Effector memory CD4-positive, alpha-beta T cell (primary cell): ENCODE measurements around the gene RNFT2.

ENCODE experiments used
- DNase-seq, 3 donors: peaks; one replicate each; pipeline ENCODE4 v3.0.0-alpha.2; 2020
- H3K27ac ChIP-seq: 2 replicates; pipeline ENCODE4 v1.7.0; 2013; ENCODE audit warnings: mild to moderate bottlenecking, low read length, moderate library complexity; ENCODE audit not compliant: insufficient read depth, poor library complexity, severe bottlenecking
- H3K27me3 ChIP-seq: replicated peaks from 2 replicates; pipeline ENCODE4 v1.7.0; 2013; ENCODE audit warnings: mild to moderate bottlenecking, low read length; ENCODE audit not compliant: insufficient read depth, control insufficient read depth, poor library complexity, severe bottlenecking
- H3K36me3 ChIP-seq: 2 replicates; pipeline ENCODE4 v1.7.0; 2013; ENCODE audit warnings: mild to moderate bottlenecking, low read length, moderate library complexity; ENCODE audit not compliant: control insufficient read depth, insufficient read depth
- H3K4me1 ChIP-seq: 2 replicates; pipeline ENCODE4 v1.7.0; 2013; ENCODE audit warnings: low read length, mild to moderate bottlenecking; ENCODE audit not compliant: control insufficient read depth, insufficient read depth, poor library complexity, severe bottlenecking
- H3K4me3 ChIP-seq: 2 replicates; pipeline ENCODE4 v1.7.0; 2013; ENCODE audit warnings: low read length, low read depth, mild to moderate bottlenecking; ENCODE audit not compliant: insufficient read depth, poor library complexity, severe bottlenecking
- H3K9me3 ChIP-seq: 2 replicates; pipeline ENCODE4 v1.7.0; 2013; ENCODE audit warnings: mild to moderate bottlenecking, low read length, moderate library complexity; ENCODE audit not compliant: control insufficient read depth

The RNFT2 gene

GRCh38 chr12:116892349-116893140 is 154.4 kb downstream of the RNFT2 start:
- H3K27ac ChIP-seq, result no peak overlapping the region
- no peak overlapping the region for H3K4me3 ChIP-seq
- H3K27me3 ChIP-seq, result no peaks in the 10 kb centered on the region
- DNase-seq, result no peak
- no peaks in the 10 kb centered on the region for H3K4me1 ChIP-seq
- no peaks in the 10 kb centered on the region for H3K9me3 ChIP-seq
- no peaks in the 10 kb centered on the region for H3K36me3 ChIP-seq

DNA sequence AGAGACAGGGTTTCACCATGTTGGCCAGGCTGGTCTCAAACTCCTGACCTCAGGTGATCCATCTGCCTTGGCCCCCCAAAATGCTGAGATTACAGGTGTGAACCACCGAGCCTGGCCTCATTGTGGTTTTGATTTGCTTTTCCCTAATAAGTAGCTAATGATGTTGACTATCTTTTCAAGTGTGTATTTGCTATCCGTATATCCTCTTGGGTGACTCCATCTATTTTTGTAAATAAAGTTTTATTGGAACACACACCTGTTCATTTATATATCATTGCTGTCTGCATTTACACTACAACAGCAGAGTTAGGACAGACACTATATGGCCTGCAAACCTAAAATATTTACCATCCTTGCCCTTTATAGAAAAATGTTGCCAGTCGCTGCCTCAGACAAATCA is 156.8 kb downstream of the RNFT2 start:
- DNase-seq, result no peak
- H3K4me1 ChIP-seq, result no peaks in the 10 kb centered on the region
- H3K4me3 ChIP-seq, result no peak overlapping the region
- no peaks in the 10 kb centered on the region for H3K36me3 ChIP-seq
- H3K27ac ChIP-seq, result no peak overlapping the region
- H3K27me3 ChIP-seq, result no peaks in the 10 kb centered on the region
- no peaks in the 10 kb centered on the region for H3K9me3 ChIP-seq

DNA sequence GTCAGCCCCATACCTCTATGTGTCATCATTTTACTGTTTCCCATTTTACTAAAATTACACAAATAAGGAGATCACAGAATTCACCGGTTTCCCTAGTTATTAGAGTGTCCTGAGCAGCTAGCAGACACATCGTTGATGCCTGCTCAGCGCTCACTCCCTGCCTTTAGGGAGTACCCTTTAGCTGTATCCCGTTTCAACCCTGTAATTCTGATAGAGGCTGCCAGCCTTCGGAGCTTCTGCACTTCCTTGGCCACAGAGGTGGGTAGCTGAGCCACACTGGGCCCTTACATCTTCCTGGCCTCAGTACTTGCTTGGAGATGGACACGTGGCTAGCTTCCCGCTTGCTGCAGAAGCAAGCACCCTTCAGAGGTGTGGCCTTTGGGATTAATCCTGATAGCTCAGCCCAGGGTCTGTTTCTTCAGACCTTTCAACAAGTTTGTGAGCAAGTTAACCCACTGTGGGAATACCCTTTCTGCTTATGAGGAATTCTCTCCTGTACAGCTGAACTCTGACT is 158.4 kb downstream of the RNFT2 start:
- no peaks in the 10 kb centered on the region for H3K27me3 ChIP-seq
- H3K27ac ChIP-seq, result no peak overlapping the region
- no peaks in the 10 kb centered on the region for H3K36me3 ChIP-seq

GRCh38 chr12:116897476-116897875 is 159.4 kb downstream of the RNFT2 start:
- Histone ChIP-seq H3K9me3 (no peaks in the 10 kb centered on the region), H3K27ac (no peak overlapping the region), H3K36me3 (no peaks in the 10 kb centered on the region), H3K4me1 (no peaks in the 10 kb centered on the region), H3K27me3 (no peaks in the 10 kb centered on the region), H3K4me3 (no peak overlapping the region)
- no peak for DNase-seq

More for the DNA sequence above, 158.4 kb downstream of the RNFT2 start:
- no peaks in the 10 kb centered on the region for H3K9me3 ChIP-seq
- H3K4me3 ChIP-seq, result no peak overlapping the region
- H3K4me1 ChIP-seq, result no peaks in the 10 kb centered on the region
- DNase-seq, result no peak

GRCh38 chr12:116898669-116899068 is 160.6 kb downstream of the RNFT2 start:
- Histone ChIP-seq H3K27me3 (no peaks in the 10 kb centered on the region), H3K4me1 (no peaks in the 10 kb centered on the region), H3K36me3 (no peaks in the 10 kb centered on the region)

GRCh38 chr12:116901612-116902011 is 163.5 kb downstream of the RNFT2 start:
- Histone ChIP-seq H3K36me3 (no peaks in the 10 kb centered on the region), H3K4me1 (no peaks in the 10 kb centered on the region), H3K4me3 (no peak overlapping the region), H3K27ac (no peak overlapping the region), H3K27me3 (no peaks in the 10 kb centered on the region), H3K9me3 (no peaks in the 10 kb centered on the region)
- no peak for DNase-seq

More at GRCh38 chr12:116898669-116899068, 160.6 kb downstream of the RNFT2 start:
- Histone ChIP-seq H3K27ac (no peak overlapping the region), H3K9me3 (no peaks in the 10 kb centered on the region), H3K4me3 (no peak overlapping the region)
- DNase-seq, result no peak
